ENCODE measurements around the gene KDM5C.

DNA sequence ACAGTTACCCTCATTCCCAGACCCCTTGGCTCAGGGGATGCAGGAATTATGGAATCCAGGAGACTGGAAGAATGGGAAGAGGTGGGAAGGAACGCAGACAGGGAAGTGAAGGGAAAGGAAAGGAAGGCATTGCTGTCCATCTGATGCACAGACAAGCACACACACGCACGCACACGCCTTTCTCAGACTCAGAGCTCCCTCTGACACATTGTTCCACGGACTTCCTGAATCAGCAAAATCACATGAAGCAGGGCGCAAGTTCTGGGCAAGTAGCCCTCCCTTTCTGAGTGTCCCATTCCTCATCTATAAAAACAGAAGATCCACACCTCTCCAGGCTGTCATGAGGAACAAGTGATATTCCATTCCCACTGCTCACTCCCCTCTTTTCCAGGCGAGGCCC lies 43.2 kb upstream of the KDM5C start:
- TF ChIP-seq BHLHE40 (IDR thresholded peaks at IDR 0.05; ENCODE audit: low read depth, low read length) (no peak), RAD21 (IDR thresholded peaks at IDR 0.05; ENCODE audit: low read length) (no peak), MAFK (IDR thresholded peaks at IDR 0.05; ENCODE audit: low read depth, low read length) (peak; percentile 42; the same call in 1 of the 2 replicates), MXI1 (IDR thresholded peaks at IDR 0.05; ENCODE audit: borderline replicate concordance, low read depth, low read length) (no peak)
- TF ChIP-seq, protein P1, sequence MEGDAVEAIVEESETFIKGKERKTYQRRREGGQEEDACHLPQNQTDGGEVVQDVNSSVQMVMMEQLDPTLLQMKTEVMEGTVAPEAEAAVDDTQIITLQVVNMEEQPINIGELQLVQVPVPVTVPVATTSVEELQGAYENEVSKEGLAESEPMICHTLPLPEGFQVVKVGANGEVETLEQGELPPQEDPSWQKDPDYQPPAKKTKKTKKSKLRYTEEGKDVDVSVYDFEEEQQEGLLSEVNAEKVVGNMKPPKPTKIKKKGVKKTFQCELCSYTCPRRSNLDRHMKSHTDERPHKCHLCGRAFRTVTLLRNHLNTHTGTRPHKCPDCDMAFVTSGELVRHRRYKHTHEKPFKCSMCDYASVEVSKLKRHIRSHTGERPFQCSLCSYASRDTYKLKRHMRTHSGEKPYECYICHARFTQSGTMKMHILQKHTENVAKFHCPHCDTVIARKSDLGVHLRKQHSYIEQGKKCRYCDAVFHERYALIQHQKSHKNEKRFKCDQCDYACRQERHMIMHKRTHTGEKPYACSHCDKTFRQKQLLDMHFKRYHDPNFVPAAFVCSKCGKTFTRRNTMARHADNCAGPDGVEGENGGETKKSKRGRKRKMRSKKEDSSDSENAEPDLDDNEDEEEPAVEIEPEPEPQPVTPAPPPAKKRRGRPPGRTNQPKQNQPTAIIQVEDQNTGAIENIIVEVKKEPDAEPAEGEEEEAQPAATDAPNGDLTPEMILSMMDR (conservative IDR thresholded peaks at IDR 0.05; ENCODE audit: low read depth, low read length), result no peak
- TF ChIP-seq, protein P2, sequence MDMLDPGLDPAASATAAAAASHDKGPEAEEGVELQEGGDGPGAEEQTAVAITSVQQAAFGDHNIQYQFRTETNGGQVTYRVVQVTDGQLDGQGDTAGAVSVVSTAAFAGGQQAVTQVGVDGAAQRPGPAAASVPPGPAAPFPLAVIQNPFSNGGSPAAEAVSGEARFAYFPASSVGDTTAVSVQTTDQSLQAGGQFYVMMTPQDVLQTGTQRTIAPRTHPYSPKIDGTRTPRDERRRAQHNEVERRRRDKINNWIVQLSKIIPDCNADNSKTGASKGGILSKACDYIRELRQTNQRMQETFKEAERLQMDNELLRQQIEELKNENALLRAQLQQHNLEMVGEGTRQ (IDR thresholded peaks at IDR 0.05; ENCODE audit: low read depth, low read length), result no peak
